HepG2 (cell line): ENCODE measurements around the gene SYNE3. TPM values are rescaled to one million over a fixed set of nuclear protein-coding genes. Genes with fewer than 3 reads are reported as not detected.

Source experiments
- ATAC-seq: fragments of 200-7000 bp; cut with Tn5 transposase; 3 replicates; pipeline ENCODE4 v1.9.1; 2020; ENCODE audit warnings: mild to moderate bottlenecking, moderate library complexity
- BruUV-seq: library from RNA; stranded (reverse); fragments of 400-500 nt; replicated peaks from 2 replicates; lab custom pipeline; 2021; lab: Mats Ljungman, UMichigan
- CTCF ChIA-PET: fragments of 300-600 bp; formaldehyde crosslinking; extraction: SDS; loops from one replicate; lab custom pipeline; 2021; ENCODE audit warnings: low total read pairs, inconsistent platforms, low intra/inter-chr PET ratio; lab: Yijun Ruan, JAX
- POLR2A ChIA-PET: fragments of 350-600 bp; sonication (Branson Sonifier 250); formaldehyde crosslinking; loops from one replicate; lab custom pipeline; 2020; ENCODE audit warnings: antibody characterized with exemption, inconsistent platforms; lab: Yijun Ruan, JAX
- DNase-seq: peaks from one replicate; pipeline ENCODE4 v3.0.0-alpha.2; 2015; ENCODE audit warnings: low spot score
- FAIRE-seq: peaks from 3 replicates; lab custom pipeline; 2011; peaks lifted over from hg19 to GRCh38; lab: Jason Lieb, UNC
- H2AFZ ChIP-seq: one replicate; pipeline ENCODE4 v1.6.1; 2011; ENCODE audit warnings: low read length, inconsistent platforms
- H3K27ac ChIP-seq: fragments of 300-600 bp; 3 replicates; pipeline ENCODE4 v1.8.0; 2011; ENCODE audit warnings: mixed run types, mild to moderate bottlenecking, mixed read lengths, low read length, inconsistent platforms; ENCODE audit not compliant: insufficient read depth; ENCODE audit errors: extremely low read length
- H3K27me3 ChIP-seq, 2 experiments: fragments of 200-600 bp in 1 of 2; 2 replicates in 1 of 2; 3 replicates in 1 of 2; pipeline versions ENCODE4 v1.6.0 to v1.8.0; 2011; ENCODE audit warnings: low read length in 2 of 2, mild to moderate bottlenecking in 2 of 2, moderate library complexity in 2 of 2, inconsistent platforms in 1 of 2; ENCODE audit not compliant: insufficient read depth in 2 of 2, control insufficient read depth in 1 of 2
- H3K36me3 ChIP-seq, 2 experiments: fragments of 200-600 bp in 1 of 2; replicated peaks in 1 of 2; 2 replicates in 1 of 2; 3 replicates in 1 of 2; pipeline versions ENCODE4 v1.5.1 to v1.8.0; 2011; ENCODE audit warnings: low read length in 2 of 2, inconsistent platforms in 1 of 2; ENCODE audit not compliant: insufficient read depth in 2 of 2, control insufficient read depth in 1 of 2
- H3K4me1 ChIP-seq: 2 replicates; pipeline ENCODE4 v1.5.1; 2012; ENCODE audit warnings: low read length, inconsistent platforms; ENCODE audit not compliant: insufficient read depth
- H3K4me2 ChIP-seq: 2 replicates; pipeline ENCODE4 v1.6.0; 2011; ENCODE audit warnings: low read depth, low read length, inconsistent platforms
- H3K4me3 ChIP-seq, 3 experiments: fragments of 200-600 bp in 1 of 3; sonication (generic), shearing (Covaris generic) in 1 of 3; replicated peaks in 1 of 3; 2 replicates each; pipeline ENCODE4 v1.5.1; 2011 to 2016; ENCODE audit warnings: low read length in 3 of 3, inconsistent platforms in 2 of 3, low read depth in 2 of 3, mild to moderate bottlenecking in 2 of 3, control low read depth in 1 of 3, mixed read lengths in 1 of 3; ENCODE audit not compliant: insufficient read depth in 1 of 3
- H3K79me2 ChIP-seq: one replicate; pipeline ENCODE4 v1.6.1; 2011; ENCODE audit warnings: low read length, inconsistent platforms; ENCODE audit not compliant: insufficient read depth
- H3K9ac ChIP-seq: 2 replicates; pipeline ENCODE4 v1.6.0; 2011; ENCODE audit warnings: mild to moderate bottlenecking, low read depth, low read length, inconsistent platforms; ENCODE audit not compliant: insufficient read depth
- H3K9me3 ChIP-seq: 2 replicates; pipeline ENCODE4 v1.5.1; 2012; ENCODE audit warnings: mild to moderate bottlenecking, low read length
- H4K20me1 ChIP-seq: 2 replicates; pipeline ENCODE4 v1.6.0; 2011; ENCODE audit warnings: inconsistent platforms, mild to moderate bottlenecking, low read length, moderate library complexity; ENCODE audit not compliant: insufficient read depth
- CBX2 ChIP-seq, 2 experiments: fragments of 200-600 bp in 1 of 2; sonication (generic); formaldehyde crosslinking in 1 of 2; IDR thresholded peaks; 2 replicates each; pipeline versions ENCODE4 v1.7.0 to v1.8.1; 2018 to 2022; ENCODE audit warnings: low read depth in 2 of 2, low read length in 1 of 2, mild to moderate bottlenecking in 1 of 2, missing genetic modification reagents in 1 of 2
- FOSL2 ChIP-seq: sonication (generic); formaldehyde crosslinking; IDR thresholded peaks from 2 replicates; pipeline ENCODE4 v1.4.0; 2020; ENCODE audit warnings: missing genetic modification reagents
- GTF3A ChIP-seq: sonication (generic); formaldehyde crosslinking; conservative IDR thresholded peaks from 2 replicates; pipeline ENCODE4 v1.4.0; 2020; ENCODE audit warnings: mild to moderate bottlenecking, missing genetic modification reagents
- NCOR1 ChIP-seq: fragments of 200-600 bp; sonication (generic); IDR thresholded peaks from 2 replicates; pipeline ENCODE4 v1.7.0; 2017; ENCODE audit warnings: antibody characterized with exemption, low read length, borderline replicate concordance
- POLR2AphosphoS5 ChIP-seq: IDR thresholded peaks from 2 replicates; pipeline ENCODE4 v1.6.1; 2012; ENCODE audit warnings: low read depth, low read length
- RAD51 ChIP-seq: fragments of 450-650 bp; IDR thresholded peaks from 2 replicates; pipeline ENCODE4 v1.6.1; 2016; ENCODE audit warnings: borderline replicate concordance
- SRF ChIP-seq: IDR thresholded peaks from 2 replicates; pipeline ENCODE4 v1.6.1; 2011; ENCODE audit warnings: mild to moderate bottlenecking, low read depth, low read length, moderate library complexity
- TRIM24 ChIP-seq: sonication (generic); formaldehyde crosslinking; IDR thresholded peaks from 2 replicates; pipeline ENCODE4 v1.8.0; 2022; ENCODE audit warnings: mild to moderate bottlenecking, missing genetic modification reagents
- ZNF205 ChIP-seq: IDR thresholded peaks from 2 replicates; pipeline ENCODE4 v1.6.1; 2018; ENCODE audit warnings: missing biosample characterization, missing genetic modification reagents
- ZNF484 ChIP-seq: sonication (generic); formaldehyde crosslinking; IDR thresholded peaks from 2 replicates; pipeline ENCODE4 v1.5.1; 2020; ENCODE audit warnings: mild to moderate bottlenecking, low read depth, missing genetic modification reagents, borderline replicate concordance
- ZNF598 ChIP-seq: sonication (generic); formaldehyde crosslinking; IDR thresholded peaks from 2 replicates; pipeline ENCODE4 v1.5.1; 2020; ENCODE audit warnings: mild to moderate bottlenecking, missing genetic modification reagents, borderline replicate concordance
- ZNF766 ChIP-seq: sonication (generic); formaldehyde crosslinking; IDR thresholded peaks from 2 replicates; pipeline ENCODE4 v1.5.0; 2020; ENCODE audit warnings: missing genetic modification reagents, borderline replicate concordance
- WGBS: methylation state at CpG from one replicate; pipeline ENCODE4 v1.1.6; 2017; ENCODE audit warnings: low lambda C conversion rate; 5-methylcytosine and 5-hydroxymethylcytosine counted together
- in situ Hi-C: cut with HindIII; loops from 2 replicates; pipeline ENCODE4 v1.10.0; 2017; ENCODE audit warnings: low pct_unique_long_range_greater_than_20kb; ENCODE audit not compliant: extremely low pct_ligation_motif_present
- intact Hi-C: fragments of 100-400 bp; cut with micrococcal nuclease; formaldehyde crosslinking; loops from one replicate; pipeline ENCODE4 v1.10.0; 2022; ENCODE audit not compliant: unreplicated experiment
- polyA plus RNA-seq, 8 experiments: library from polyadenylated mRNA; depleted of rRNA in 3 of 8; stranded (reverse) in 7 of 8; unstranded in 1 of 8; fragments of >200 nt; fragmentation: Illumina TruSeq in 4 of 8; extraction: Trizol in 4 of 8; gene quantifications; 2 replicates each; pipeline versions ENCODE4 v1.2.1 to v1.2.3, GENCODE V29; 2011 to 2016; ENCODE audit warnings: low read depth in 4 of 8, missing spikeins in 1 of 8, mixed read lengths in 1 of 8; ENCODE audit not compliant: insufficient read depth in 1 of 8
- total RNA-seq, 5 experiments: library from RNA; depleted of rRNA; stranded (reverse); fragments of >200 nt; fragmentation: Illumina TruSeq; extraction: Trizol; gene quantifications; 2 replicates each; pipeline ENCODE4 v1.2.3, GENCODE V29; 2016; ENCODE audit warnings: low read depth in 1 of 5
- TF ChIP-seq, protein P1 (sequence below): sonication (generic); formaldehyde crosslinking; conservative IDR thresholded peaks from 2 replicates; pipeline ENCODE4 v1.4.0; 2020; ENCODE audit warnings: missing genetic modification reagents
- TF ChIP-seq, protein P2 (sequence below): IDR thresholded peaks from 2 replicates; pipeline ENCODE4 v1.6.1; 2018; ENCODE audit warnings: missing genetic modification reagents, mild to moderate bottlenecking, missing compliant biosample characterization
- TF ChIP-seq, protein P3 (sequence below): sonication (generic); formaldehyde crosslinking; conservative IDR thresholded peaks from 2 replicates; pipeline ENCODE4 v1.8.0; 2022; ENCODE audit warnings: low read depth, missing genetic modification reagents
- TF ChIP-seq, protein P4 (sequence below): sonication (generic); formaldehyde crosslinking; IDR thresholded peaks from 2 replicates; pipeline ENCODE4 v1.4.0; 2020; ENCODE audit warnings: mild to moderate bottlenecking, missing genetic modification reagents
- TF ChIP-seq, protein P5 (sequence below): sonication (generic); formaldehyde crosslinking; IDR thresholded peaks from 2 replicates; pipeline ENCODE4 v1.8.0; 2022; ENCODE audit warnings: mild to moderate bottlenecking, missing genetic modification reagents; ENCODE audit not compliant: insufficient replicate concordance

The SYNE3 gene
- total and polyA plus RNA-seq, 2 of the 13 experiments (the other 11 are each of a cell fraction or from before 2014, with no cell fraction given): 7.8 to 8.0 TPM

DNA sequence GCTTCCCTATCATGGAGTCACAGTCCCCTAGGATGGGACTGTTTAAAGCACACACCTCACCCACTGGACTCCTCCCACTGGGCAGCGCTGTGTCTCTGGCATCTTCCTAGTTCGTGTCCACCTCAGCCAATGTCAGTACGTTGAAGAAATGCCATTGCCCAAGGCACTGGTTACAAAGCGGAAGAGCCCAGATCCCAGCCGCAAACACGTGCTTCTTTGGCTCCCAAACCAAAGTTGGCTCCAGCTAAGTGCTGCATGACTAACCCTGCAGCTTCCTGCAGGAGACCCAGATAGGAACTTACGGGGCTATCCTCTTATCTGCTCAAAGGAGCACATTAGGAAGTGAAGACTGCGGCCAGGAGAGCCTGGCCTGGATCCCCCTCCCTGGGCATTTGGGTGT is 9.3 kb downstream of the SYNE3 start:
- 97% methylated on average over 8 of the region's 8 CpGs for WGBS
- H3K79me2 ChIP-seq: peaks cover 15% of the 10 kb centered on the region
- H3K9me3 ChIP-seq: no peaks in the 10 kb centered on the region
- in situ Hi-C loops: no loop called here
- ATAC-seq (no peak), DNase-seq (no peak)
- H3K4me1 ChIP-seq: peaks cover 25% of the 10 kb centered on the region
- POLR2A ChIA-PET: no interaction called here
- no peak overlapping the region for H3K9ac ChIP-seq
- no peak overlapping the region for H2AFZ ChIP-seq
- H3K27ac ChIP-seq: no peak overlapping the region
- TF ChIP-seq, protein P1, sequence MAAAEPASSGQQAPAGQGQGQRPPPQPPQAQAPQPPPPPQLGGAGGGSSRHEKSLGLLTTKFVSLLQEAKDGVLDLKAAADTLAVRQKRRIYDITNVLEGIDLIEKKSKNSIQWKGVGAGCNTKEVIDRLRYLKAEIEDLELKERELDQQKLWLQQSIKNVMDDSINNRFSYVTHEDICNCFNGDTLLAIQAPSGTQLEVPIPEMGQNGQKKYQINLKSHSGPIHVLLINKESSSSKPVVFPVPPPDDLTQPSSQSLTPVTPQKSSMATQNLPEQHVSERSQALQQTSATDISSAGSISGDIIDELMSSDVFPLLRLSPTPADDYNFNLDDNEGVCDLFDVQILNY: no peak
- TF ChIP-seq, protein P2, sequence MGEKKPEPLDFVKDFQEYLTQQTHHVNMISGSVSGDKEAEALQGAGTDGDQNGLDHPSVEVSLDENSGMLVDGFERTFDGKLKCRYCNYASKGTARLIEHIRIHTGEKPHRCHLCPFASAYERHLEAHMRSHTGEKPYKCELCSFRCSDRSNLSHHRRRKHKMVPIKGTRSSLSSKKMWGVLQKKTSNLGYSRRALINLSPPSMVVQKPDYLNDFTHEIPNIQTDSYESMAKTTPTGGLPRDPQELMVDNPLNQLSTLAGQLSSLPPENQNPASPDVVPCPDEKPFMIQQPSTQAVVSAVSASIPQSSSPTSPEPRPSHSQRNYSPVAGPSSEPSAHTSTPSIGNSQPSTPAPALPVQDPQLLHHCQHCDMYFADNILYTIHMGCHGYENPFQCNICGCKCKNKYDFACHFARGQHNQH (CRISPR knock-in tag): no peak
- TF ChIP-seq TRIM24 (CRISPR knock-in tag) (no peak), ZNF766 (no peak), FOSL2 (CRISPR knock-in tag) (no peak), ZNF484 (CRISPR knock-in tag) (no peak), ZNF205 (CRISPR knock-in tag) (no peak), CBX2 (IDR thresholded peaks at IDR 0.05; ENCODE audit: low read depth, low read length) (no peak), CBX2 (CRISPR knock-in tag; IDR thresholded peaks at IDR 0.05; ENCODE audit: low read depth) (no peak), POLR2AphosphoS5 (no peak), GTF3A (CRISPR knock-in tag) (no peak), NCOR1 (no peak), SRF (no peak), ZNF598 (CRISPR knock-in tag) (no peak), RAD51 (no peak)
- TF ChIP-seq, protein P3, sequence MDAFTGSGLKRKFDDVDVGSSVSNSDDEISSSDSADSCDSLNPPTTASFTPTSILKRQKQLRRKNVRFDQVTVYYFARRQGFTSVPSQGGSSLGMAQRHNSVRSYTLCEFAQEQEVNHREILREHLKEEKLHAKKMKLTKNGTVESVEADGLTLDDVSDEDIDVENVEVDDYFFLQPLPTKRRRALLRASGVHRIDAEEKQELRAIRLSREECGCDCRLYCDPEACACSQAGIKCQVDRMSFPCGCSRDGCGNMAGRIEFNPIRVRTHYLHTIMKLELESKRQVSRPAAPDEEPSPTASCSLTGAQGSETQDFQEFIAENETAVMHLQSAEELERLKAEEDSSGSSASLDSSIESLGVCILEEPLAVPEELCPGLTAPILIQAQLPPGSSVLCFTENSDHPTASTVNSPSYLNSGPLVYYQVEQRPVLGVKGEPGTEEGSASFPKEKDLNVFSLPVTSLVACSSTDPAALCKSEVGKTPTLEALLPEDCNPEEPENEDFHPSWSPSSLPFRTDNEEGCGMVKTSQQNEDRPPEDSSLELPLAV (CRISPR knock-in tag): no peak
- TF ChIP-seq, protein P4, sequence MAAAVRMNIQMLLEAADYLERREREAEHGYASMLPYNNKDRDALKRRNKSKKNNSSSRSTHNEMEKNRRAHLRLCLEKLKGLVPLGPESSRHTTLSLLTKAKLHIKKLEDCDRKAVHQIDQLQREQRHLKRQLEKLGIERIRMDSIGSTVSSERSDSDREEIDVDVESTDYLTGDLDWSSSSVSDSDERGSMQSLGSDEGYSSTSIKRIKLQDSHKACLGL (CRISPR knock-in tag): no peak
- TF ChIP-seq, protein P5, sequence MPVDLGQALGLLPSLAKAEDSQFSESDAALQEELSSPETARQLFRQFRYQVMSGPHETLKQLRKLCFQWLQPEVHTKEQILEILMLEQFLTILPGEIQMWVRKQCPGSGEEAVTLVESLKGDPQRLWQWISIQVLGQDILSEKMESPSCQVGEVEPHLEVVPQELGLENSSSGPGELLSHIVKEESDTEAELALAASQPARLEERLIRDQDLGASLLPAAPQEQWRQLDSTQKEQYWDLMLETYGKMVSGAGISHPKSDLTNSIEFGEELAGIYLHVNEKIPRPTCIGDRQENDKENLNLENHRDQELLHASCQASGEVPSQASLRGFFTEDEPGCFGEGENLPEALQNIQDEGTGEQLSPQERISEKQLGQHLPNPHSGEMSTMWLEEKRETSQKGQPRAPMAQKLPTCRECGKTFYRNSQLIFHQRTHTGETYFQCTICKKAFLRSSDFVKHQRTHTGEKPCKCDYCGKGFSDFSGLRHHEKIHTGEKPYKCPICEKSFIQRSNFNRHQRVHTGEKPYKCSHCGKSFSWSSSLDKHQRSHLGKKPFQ: no peak
- TF ChIP-seq, all 625 proteins: peak for 0
- BruUV-seq: no TSS peak
- Histone ChIP-seq H3K36me3 (peaks cover 1 to 8% of the 10 kb centered on the region in 2 experiments; a peak in 3 of 5 replicates), H3K4me2 (no peak overlapping the region), H4K20me1 (no peaks in the 10 kb centered on the region), H3K27me3 (no peaks in the 10 kb centered on the region), H3K4me3 (no peak overlapping the region)
- intact Hi-C loops: no loop called here
- FAIRE-seq: no peak
- CTCF ChIA-PET: no interaction called here
